Endothelial cell of umbilical vein (primary cell): ENCODE data around the gene IL36B.
"Not testable (repeated sequence)": the region's sequence is repeated elsewhere in the genome, so short reads cannot be mapped to it uniquely, and the experiment has no call there.

Experiments
- POLR2AphosphoS5 ChIP-seq: IDR thresholded peaks from 2 replicates; pipeline ENCODE4 v1.6.1; 2012; ENCODE audit warnings: low read depth, mild to moderate bottlenecking, control low read depth, low read length, moderate library complexity; ENCODE audit not compliant: insufficient read depth
- TF ChIP-seq, protein P1 (sequence below): IDR thresholded peaks from 2 replicates; pipeline ENCODE4 v1.6.1; 2011; ENCODE audit not compliant: insufficient read depth, insufficient read length
- TF ChIP-seq, protein P2 (sequence below), 2 donors: IDR thresholded peaks; 1 replicate in 1 of 2; 2 replicates in 1 of 2; pipeline ENCODE4 v1.5.1; 2011; ENCODE audit warnings: low read length in 2 of 2, mild to moderate bottlenecking in 2 of 2, moderate library complexity in 2 of 2, control low read depth in 1 of 2, inconsistent platforms in 1 of 2, low read depth in 1 of 2; ENCODE audit not compliant: insufficient read depth in 1 of 2; ENCODE audit errors: extremely low read depth in 1 of 2

DNA sequence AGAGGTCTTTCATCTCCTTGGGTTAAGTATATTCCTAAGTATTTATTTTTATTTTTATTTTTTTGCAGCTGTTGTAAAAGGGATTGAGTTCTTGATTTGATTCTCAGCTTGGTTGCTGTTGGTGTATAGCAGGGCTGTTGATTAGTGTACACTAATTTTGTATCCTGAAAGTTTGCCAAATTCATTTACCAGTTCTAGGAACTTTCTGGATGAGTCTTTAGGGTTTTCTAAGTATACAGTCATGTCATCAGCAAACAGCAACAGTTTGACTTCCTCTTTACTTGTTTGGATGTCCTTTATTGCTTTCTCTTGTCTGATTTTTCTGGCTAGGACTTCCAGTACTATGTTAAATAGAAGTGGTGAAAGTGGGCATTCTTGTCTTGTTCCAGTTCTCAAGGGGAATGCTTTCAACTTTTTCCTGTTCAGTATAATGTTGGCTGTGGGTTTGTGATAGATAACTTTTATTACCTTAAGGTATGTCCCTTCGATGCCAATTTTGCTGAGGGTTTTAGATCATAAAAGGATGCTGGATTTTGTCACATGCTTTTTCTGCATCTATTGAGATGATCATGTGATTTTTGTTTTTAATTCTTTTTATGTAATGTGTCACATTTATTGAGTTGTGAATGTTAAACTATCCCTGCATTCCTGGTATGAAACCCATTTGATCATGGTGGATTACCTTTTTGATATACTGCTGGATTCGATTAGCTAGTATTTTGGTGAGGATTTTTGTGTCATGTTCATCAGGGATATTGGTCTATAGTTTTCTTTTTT lies 44.4 kb upstream of the IL36B start:
- not testable (repeated sequence) for TF ChIP-seq POLR2AphosphoS5
- TF ChIP-seq, protein P1, sequence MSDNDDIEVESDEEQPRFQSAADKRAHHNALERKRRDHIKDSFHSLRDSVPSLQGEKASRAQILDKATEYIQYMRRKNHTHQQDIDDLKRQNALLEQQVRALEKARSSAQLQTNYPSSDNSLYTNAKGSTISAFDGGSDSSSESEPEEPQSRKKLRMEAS = not testable (repeated sequence)
- TF ChIP-seq, protein P2, sequence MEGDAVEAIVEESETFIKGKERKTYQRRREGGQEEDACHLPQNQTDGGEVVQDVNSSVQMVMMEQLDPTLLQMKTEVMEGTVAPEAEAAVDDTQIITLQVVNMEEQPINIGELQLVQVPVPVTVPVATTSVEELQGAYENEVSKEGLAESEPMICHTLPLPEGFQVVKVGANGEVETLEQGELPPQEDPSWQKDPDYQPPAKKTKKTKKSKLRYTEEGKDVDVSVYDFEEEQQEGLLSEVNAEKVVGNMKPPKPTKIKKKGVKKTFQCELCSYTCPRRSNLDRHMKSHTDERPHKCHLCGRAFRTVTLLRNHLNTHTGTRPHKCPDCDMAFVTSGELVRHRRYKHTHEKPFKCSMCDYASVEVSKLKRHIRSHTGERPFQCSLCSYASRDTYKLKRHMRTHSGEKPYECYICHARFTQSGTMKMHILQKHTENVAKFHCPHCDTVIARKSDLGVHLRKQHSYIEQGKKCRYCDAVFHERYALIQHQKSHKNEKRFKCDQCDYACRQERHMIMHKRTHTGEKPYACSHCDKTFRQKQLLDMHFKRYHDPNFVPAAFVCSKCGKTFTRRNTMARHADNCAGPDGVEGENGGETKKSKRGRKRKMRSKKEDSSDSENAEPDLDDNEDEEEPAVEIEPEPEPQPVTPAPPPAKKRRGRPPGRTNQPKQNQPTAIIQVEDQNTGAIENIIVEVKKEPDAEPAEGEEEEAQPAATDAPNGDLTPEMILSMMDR (IDR thresholded peaks at IDR 0.05; ENCODE audit: extremely low read depth in 1 of 2, insufficient read depth in 1 of 2, low read depth in 1 of 2, low read length in 2 of 2) = not testable (repeated sequence)
